ENCODE results near the gene CARD11.

The CARD11 gene

DNA sequence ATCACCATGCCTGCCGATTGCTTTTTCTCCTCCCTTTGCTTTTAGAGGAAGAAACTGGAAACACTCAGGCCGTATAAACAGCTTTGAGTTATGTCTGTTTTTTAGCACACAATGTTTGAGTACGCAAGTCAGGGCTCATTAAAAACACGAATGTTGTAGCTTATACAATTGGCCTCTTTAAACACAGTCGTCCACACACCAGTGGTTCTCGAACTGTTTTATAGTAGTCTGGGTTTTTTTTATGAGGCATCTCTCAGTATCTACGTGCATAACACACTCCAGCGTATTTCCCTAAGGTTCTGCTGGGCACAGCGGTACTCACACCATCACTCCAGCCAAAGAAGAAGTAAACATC lies 13.4 kb upstream of the CARD11 start:
- TF ChIP-seq, protein P1, sequence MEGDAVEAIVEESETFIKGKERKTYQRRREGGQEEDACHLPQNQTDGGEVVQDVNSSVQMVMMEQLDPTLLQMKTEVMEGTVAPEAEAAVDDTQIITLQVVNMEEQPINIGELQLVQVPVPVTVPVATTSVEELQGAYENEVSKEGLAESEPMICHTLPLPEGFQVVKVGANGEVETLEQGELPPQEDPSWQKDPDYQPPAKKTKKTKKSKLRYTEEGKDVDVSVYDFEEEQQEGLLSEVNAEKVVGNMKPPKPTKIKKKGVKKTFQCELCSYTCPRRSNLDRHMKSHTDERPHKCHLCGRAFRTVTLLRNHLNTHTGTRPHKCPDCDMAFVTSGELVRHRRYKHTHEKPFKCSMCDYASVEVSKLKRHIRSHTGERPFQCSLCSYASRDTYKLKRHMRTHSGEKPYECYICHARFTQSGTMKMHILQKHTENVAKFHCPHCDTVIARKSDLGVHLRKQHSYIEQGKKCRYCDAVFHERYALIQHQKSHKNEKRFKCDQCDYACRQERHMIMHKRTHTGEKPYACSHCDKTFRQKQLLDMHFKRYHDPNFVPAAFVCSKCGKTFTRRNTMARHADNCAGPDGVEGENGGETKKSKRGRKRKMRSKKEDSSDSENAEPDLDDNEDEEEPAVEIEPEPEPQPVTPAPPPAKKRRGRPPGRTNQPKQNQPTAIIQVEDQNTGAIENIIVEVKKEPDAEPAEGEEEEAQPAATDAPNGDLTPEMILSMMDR (IDR thresholded peaks at IDR 0.05; ENCODE audit: low read depth, low read length) = no peak
- Histone ChIP-seq H3K9me3 (no peaks in the 10 kb centered on the region), H3K27me3 (no peaks in the 10 kb centered on the region), H3K4me1 (no peaks in the 10 kb centered on the region), H3K4me3 (ENCODE audit: low read depth, low read length) (no peak overlapping the region), H3K36me3 (no peaks in the 10 kb centered on the region)
- DNase-seq = no peak

DNA sequence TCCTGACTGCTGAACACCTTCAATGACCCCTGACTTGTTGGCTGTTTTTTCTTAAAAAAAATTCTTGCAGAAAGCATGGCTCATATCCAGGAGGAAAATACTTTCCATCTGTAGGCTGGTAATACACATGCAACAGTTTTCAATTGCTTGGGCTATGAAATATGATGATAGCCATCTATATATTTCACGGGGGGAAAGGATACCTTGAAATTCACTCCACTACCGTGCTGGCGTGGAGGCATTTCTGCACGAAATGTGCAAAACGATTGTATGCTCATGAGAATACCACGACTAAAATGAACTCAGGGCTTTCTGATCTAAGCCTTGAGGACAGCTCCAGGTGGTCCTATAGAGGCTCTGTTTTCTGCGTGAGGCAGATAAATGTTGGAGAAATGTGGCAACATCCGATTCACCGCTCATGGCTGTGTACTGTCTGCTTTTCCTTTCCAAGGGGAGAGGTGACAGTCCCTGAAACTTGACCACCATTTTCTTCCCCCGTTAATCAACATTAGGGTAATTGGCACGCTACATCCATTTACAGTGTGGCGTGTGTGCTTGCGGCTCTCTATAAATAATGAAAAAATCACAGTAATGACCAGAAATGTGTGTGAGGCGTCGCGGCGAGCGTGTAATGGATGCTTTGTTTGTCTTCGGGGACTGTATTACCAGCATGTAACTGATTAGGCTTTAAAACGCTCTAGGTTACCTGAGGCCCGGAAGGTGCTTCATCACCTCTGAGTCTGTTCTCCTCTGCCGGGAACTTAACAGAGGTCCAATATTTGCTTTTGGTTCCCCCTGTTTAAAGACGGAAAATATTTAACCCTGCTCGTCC lies 12.8 kb upstream of the CARD11 start:
- DNase-seq = no peak
- no peaks in the 10 kb centered on the region for H3K27me3 ChIP-seq
- TF ChIP-seq, protein P1 (IDR thresholded peaks at IDR 0.05; ENCODE audit: low read depth, low read length) = no peak
- H3K9me3 ChIP-seq = no peaks in the 10 kb centered on the region
- H3K36me3 ChIP-seq = no peaks in the 10 kb centered on the region
- no peak overlapping the region for H3K4me3 ChIP-seq (ENCODE audit: low read depth, low read length)
- no peaks in the 10 kb centered on the region for H3K4me1 ChIP-seq

DNA sequence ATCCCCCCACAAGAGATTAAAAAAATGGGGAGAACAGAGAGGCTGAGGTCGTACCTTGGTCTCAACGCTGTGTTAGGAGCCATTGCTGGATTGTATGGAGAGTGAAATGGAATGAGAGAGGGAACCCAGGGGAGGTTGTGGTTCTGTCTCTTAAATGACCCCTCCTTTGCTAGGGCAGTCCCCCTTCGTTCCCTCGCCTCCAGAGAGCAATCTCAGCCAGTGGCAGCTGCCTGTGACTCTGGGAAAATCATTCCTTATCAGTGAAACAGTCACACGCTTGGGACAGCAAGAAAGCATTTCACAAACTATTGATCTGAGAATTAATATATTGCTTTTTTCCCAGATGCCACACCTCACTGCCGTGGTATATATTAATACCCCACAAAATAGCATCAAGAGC lies 12.0 kb upstream of the CARD11 start:
- no peaks in the 10 kb centered on the region for H3K9me3 ChIP-seq
- no peak for DNase-seq
- no peaks in the 10 kb centered on the region for H3K4me1 ChIP-seq
- H3K27me3 ChIP-seq = no peaks in the 10 kb centered on the region
- TF ChIP-seq, protein P1 (IDR thresholded peaks at IDR 0.05; ENCODE audit: low read depth, low read length) = no peak
- no peaks in the 10 kb centered on the region for H3K36me3 ChIP-seq
- no peak overlapping the region for H3K4me3 ChIP-seq (ENCODE audit: low read depth, low read length)

DNA sequence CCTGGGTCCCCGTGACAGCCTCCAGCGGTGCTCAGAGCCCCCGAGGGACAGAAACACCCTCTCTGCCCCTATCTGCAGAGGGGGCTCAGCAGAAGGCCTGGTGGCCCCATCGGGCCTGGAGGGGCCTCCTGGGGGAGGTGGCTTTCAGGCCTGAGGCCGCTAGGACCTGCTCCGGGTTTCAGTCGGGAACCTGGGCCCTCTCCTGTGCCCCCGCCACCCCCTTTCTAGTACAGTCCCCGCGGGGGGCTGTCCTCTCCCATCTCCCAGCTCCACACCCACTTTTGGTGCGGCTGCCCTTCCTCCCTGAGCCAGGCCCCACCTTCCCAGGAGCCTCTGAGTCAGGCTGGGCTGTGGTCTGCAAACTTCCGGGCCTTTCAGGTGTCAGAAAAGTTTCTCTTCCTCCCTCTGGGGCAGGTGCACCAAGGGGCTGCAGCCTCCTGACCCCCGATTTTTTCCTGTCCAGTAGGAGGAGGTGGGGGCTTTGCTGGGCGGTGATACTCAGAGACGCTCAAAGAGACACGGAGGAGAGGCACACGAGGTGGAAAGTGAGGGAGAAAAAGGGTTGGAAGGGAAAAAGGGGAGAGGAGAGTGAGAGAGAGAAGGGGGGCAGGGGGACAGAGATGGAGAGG lies 692 bp downstream of the CARD11 start:
- Histone ChIP-seq H3K36me3 (no peaks in the 10 kb centered on the region), H3K27me3 (no peaks in the 10 kb centered on the region), H3K9me3 (no peaks in the 10 kb centered on the region), H3K4me3 (ENCODE audit: low read depth, low read length) (no peak overlapping the region), H3K4me1 (no peaks in the 10 kb centered on the region)
- DNase-seq = no peak
- TF ChIP-seq, protein P1 (IDR thresholded peaks at IDR 0.05; ENCODE audit: low read depth, low read length) = no peak

DNA sequence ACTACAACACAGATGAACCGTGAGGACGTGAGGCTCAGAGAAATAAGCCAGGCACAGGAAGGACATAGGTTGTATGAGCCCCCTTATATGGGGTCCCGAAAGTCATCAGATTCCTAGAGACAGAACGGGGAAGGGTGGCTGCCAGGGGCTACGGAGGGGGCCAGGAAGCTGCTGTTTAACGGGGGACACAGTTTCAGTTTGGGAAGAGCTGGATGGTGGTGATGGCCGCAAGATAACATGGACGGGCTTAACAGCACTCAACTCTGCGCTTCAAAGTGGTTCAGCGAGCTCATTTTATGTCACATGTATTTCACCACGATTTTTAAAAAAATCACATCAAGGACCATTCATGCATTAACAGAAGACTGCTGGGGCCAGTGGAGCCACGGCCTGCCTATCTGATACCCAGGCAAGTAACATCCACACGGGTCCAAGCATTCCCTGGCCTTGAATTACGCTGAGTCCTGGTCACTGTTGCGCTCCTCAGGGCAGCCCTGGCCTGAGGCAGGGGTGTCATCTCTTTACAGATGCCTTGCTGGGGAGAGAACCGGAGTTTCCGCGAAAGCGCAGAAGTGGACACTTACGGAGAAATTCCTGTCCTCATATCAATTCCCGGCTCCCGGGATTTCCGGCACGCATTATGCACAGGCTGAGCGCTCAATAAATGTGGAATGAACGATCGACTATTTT lies 1.5 kb downstream of the CARD11 start:
- Histone ChIP-seq H3K4me1 (no peaks in the 10 kb centered on the region), H3K27me3 (no peaks in the 10 kb centered on the region), H3K9me3 (no peaks in the 10 kb centered on the region), H3K36me3 (no peaks in the 10 kb centered on the region), H3K4me3 (ENCODE audit: low read depth, low read length) (no peak overlapping the region)
- no peak for DNase-seq
- TF ChIP-seq, protein P1 (IDR thresholded peaks at IDR 0.05; ENCODE audit: low read depth, low read length) = no peak

Measured in BE2C (cell line).